Lower lobe of right lung (tissue), 2 donors: Measurements from ENCODE around the gene CARD10. TPM values are rescaled to one million over a fixed set of nuclear protein-coding genes. Genes with fewer than 3 reads are reported as not detected.
A peak's percentile ranks its signal among the peaks of the same experiment; 100 is the strongest.

Experiments used
- ATAC-seq, 2 donors: fragments of 200-7000 bp; cut with Tn5 transposase; one replicate each; pipeline ENCODE4 v1.9.1; 2020 to 2022; ENCODE audit warnings: mild to moderate bottlenecking in 2 of 2, moderate library complexity in 2 of 2
- DNase-seq: peaks from one replicate; pipeline ENCODE4 v3.0.0-alpha.2; 2020
- H3K27ac ChIP-seq: fragments of 200-600 bp; one replicate; pipeline ENCODE4 v1.8.0; 2022
- H3K27me3 ChIP-seq: fragments of 200-600 bp; one replicate; pipeline ENCODE4 v1.8.0; 2022; ENCODE audit warnings: low read depth
- H3K36me3 ChIP-seq: fragments of 200-600 bp; one replicate; pipeline ENCODE4 v1.8.0; 2022; ENCODE audit warnings: mild to moderate bottlenecking
- H3K4me1 ChIP-seq: fragments of 200-600 bp; one replicate; pipeline ENCODE4 v1.8.0; 2022
- H3K4me3 ChIP-seq: fragments of 200-600 bp; one replicate; pipeline ENCODE4 v1.8.0; 2022; ENCODE audit warnings: mild to moderate bottlenecking
- H3K9me3 ChIP-seq: fragments of 200-600 bp; one replicate; pipeline ENCODE4 v1.8.0; 2022
- CTCF ChIP-seq: fragments of 200-600 bp; IDR thresholded peaks from one replicate; pipeline ENCODE4 v1.8.0; 2022; ENCODE audit warnings: antibody characterized with exemption, mild to moderate bottlenecking
- intact Hi-C: fragments of 100-400 bp; cut with DNase I; formaldehyde crosslinking; loops from one replicate; pipeline ENCODE4 v1.11.0; 2022
- total RNA-seq: library from RNA; stranded (reverse); fragmentation: NEBNext Ultra II Directional; extraction: Animal tissue kit (Norgen Biotek cat#: 25700); gene quantifications from one replicate; pipeline ENCODE4 v1.2.1, GENCODE V29; 2021
- donor health status: DM: no; HTN: yes; CAD: no; lungs with severe emphysema.

Gene CARD10
- total RNA-seq, 1 donor from 2014 or later = 14.9 TPM

GRCh38 chr22:37514526-37515051, 4.6 kb downstream of the CARD10 start:
- no peaks in the 10 kb centered on the region for H3K9me3 ChIP-seq
- intact Hi-C loops = no loop called here
- H3K27ac ChIP-seq = no peak overlapping the region
- TF ChIP-seq CTCF = no peak
- H3K36me3 ChIP-seq = no peaks in the 10 kb centered on the region
- DNase-seq = no peak
- no peak for ATAC-seq
- peaks cover 18% of the 10 kb centered on the region for H3K4me1 ChIP-seq
- no peak overlapping the region for H3K4me3 ChIP-seq
- H3K27me3 ChIP-seq = peaks cover 15% of the 10 kb centered on the region

GRCh38 chr22:37511395-37512104, 7.7 kb downstream of the CARD10 start:
- no peak for TF ChIP-seq CTCF
- no peak overlapping the region for H3K27ac ChIP-seq
- peaks cover 34% of the 10 kb centered on the region for H3K4me1 ChIP-seq
- no peaks in the 10 kb centered on the region for H3K9me3 ChIP-seq
- H3K4me3 ChIP-seq = no peak overlapping the region
- H3K27me3 ChIP-seq = no peaks in the 10 kb centered on the region
- DNase-seq (no peak), ATAC-seq (no peak)
- peaks cover 6% of the 10 kb centered on the region for H3K36me3 ChIP-seq
- intact Hi-C loops = no loop called here

GRCh38 chr22:37510091-37510490, 9.1 kb downstream of the CARD10 start:
- no peak overlapping the region for H3K4me3 ChIP-seq
- no peaks in the 10 kb centered on the region for H3K9me3 ChIP-seq
- no peak for DNase-seq
- H3K27ac ChIP-seq = no peak overlapping the region
- H3K27me3 ChIP-seq = no peaks in the 10 kb centered on the region
- no peak for TF ChIP-seq CTCF
- intact Hi-C loops = no loop called here
- ATAC-seq = no peak
- peaks cover 11% of the 10 kb centered on the region for H3K36me3 ChIP-seq
- peaks cover 34% of the 10 kb centered on the region for H3K4me1 ChIP-seq

- peak overlapping the region; percentile 73 for H3K27ac ChIP-seq
- H3K27me3 ChIP-seq = no peaks in the 10 kb centered on the region
- intact Hi-C loops = no loop called here
- no peak for TF ChIP-seq CTCF
- H3K36me3 ChIP-seq = peaks cover 18% of the 10 kb centered on the region
- peaks cover 38% of the 10 kb centered on the region for H3K4me1 ChIP-seq
- DNase-seq = no peak
- no peaks in the 10 kb centered on the region for H3K9me3 ChIP-seq
- H3K4me3 ChIP-seq = no peak overlapping the region
- ATAC-seq = peak; percentile 5 to 30
Measured at GRCh38 chr22:37509059-37509860, 10.0 kb downstream of the CARD10 start.

- Histone ChIP-seq H3K27ac (peak overlapping the region; percentile 73), H3K27me3 (no peaks in the 10 kb centered on the region), H3K4me1 (peaks cover 45% of the 10 kb centered on the region), H3K36me3 (peaks cover 19% of the 10 kb centered on the region), H3K9me3 (no peaks in the 10 kb centered on the region), H3K4me3 (no peak overlapping the region)
- no peak for DNase-seq
- peak; percentile 36 for TF ChIP-seq CTCF
- ATAC-seq = peak; percentile 6 to 12
- intact Hi-C loops = no loop called here
Measured at GRCh38 chr22:37508431-37508992, 10.7 kb downstream of the CARD10 start.
